VCaP (cell line): ENCODE results near the gene ARID5A.

ENCODE experiments used
- H3K27ac ChIP-seq: fragments of 450-650 bp; 2 replicates; pipeline ENCODE4 v1.5.1; 2017
- TF ChIP-seq, protein P1 (sequence below): fragments of 450-650 bp; conservative IDR thresholded peaks from 2 replicates; pipeline ENCODE4 v1.5.1; 2017; ENCODE audit warnings: mild to moderate bottlenecking, moderate library complexity

ARID5A gene

DNA sequence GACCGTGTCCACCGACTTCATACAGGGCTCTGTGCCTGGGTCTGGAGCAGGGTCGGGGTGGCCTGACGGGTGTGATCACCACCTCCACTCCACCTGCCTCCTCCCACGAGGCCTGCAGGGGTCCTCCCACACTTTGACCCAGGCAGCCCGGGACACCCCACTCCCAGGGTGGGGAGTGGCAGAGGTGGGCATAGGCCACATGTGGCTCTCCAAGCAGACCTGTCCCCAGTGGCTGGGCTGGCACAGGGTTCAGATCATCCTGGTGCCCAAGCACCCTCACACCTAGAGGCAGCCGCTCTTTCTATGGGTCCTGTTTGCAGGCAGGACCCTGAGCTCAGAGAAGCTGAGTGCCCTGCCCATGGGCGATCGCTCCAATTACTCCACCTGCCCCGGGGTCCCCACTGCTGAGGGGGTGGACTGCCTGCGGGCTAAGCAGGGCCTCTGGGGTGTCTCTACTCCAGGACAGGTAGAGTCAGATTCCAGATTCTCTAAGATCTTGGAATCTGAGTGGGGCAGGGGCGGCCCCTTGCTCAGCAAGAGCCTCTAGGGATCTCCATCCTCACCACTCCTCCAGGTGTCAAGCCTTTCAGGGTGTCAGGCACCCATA lies 32.8 kb upstream of the ARID5A start:
- peak overlapping the region; percentile 89 for H3K27ac ChIP-seq

DNA sequence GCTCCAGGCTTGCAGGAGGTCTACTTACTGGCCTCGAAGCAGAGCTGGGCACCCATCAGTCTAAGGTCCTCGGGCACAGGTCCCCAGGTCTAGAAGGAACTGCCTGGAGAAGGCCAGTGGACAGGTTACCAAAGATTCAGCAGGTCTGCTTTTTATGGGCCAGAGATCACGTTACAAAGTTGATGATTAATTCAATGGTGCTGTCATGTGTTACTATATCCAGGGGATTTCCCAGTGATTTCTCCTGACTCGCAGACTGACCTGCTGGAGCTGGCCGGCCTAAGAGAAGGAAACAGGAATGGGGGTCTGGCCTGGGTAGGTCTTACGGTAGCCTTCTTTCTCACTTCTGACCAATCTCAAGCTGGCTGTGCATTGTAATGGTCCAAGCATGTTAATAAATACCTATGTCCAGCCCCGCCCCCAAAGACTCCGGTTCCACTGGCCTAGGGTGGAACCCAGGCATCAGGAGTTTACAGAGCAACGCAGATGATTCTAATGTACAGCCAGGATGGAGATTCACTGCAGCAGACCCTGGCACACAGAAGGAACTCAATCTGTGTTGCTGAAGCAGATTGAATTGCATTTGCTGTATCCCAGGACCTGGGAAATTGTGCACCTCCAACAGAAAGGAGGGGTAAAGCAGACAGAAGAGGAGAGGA lies 31.2 kb upstream of the ARID5A start, which contains the start of gene NEURL3:
Gene NEURL3 (minus strand): TSS at position 127 of the 659 bp plus-strand sequence. CDS start 71 bp downstream, at position 56.
- TF ChIP-seq, protein P1, sequence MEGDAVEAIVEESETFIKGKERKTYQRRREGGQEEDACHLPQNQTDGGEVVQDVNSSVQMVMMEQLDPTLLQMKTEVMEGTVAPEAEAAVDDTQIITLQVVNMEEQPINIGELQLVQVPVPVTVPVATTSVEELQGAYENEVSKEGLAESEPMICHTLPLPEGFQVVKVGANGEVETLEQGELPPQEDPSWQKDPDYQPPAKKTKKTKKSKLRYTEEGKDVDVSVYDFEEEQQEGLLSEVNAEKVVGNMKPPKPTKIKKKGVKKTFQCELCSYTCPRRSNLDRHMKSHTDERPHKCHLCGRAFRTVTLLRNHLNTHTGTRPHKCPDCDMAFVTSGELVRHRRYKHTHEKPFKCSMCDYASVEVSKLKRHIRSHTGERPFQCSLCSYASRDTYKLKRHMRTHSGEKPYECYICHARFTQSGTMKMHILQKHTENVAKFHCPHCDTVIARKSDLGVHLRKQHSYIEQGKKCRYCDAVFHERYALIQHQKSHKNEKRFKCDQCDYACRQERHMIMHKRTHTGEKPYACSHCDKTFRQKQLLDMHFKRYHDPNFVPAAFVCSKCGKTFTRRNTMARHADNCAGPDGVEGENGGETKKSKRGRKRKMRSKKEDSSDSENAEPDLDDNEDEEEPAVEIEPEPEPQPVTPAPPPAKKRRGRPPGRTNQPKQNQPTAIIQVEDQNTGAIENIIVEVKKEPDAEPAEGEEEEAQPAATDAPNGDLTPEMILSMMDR = no peak
- H3K27ac ChIP-seq = peak within 1 kb of the TSS; percentile 89

More for the DNA sequence above, 32.8 kb upstream of the ARID5A start:
- TF ChIP-seq, protein P1 = no peak

DNA sequence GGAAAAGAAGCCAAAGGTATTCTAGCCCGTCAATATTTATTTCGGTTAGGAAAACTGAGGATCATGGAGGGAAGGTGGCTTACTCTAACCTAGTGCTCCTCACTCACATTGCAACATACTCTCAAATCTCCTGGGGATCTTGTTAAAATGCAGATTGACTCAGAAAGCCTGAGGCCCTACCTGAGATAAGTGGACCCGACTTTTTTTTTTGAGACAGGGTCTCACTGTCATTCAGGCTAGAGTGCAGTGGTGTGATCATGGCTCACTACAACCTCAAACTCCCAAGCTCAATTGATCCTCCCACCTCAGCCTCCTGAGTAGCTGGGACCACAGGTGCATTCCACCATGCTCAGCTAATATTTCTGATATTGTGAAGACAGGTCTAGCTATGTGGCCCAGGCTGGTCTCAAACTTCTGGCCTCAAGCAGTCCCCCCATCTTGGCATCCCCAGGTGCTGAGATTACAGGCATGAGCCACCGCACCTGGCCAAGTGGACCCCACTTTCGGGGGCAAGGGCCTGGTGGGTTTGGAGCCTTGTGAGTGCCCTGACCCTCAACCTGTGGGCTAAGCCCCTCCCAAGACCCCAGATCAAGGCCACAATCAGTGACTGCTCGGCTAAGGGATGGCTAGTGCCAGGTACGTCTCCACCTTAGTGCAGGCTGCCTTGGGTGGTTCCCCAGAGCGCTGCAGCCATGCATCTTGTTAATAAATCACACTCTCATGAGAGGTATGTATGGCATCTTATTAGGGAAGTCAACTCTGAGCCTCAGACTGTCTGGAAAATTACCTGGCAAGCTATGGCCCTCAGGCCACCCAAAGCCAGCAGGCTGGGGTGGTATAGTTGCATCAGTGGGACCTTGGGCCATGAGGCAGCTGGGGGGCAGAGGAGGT lies 30.3 kb upstream of the ARID5A start:
- TF ChIP-seq, protein P1 = no peak
- peak overlapping the region; percentile 89 for H3K27ac ChIP-seq

DNA sequence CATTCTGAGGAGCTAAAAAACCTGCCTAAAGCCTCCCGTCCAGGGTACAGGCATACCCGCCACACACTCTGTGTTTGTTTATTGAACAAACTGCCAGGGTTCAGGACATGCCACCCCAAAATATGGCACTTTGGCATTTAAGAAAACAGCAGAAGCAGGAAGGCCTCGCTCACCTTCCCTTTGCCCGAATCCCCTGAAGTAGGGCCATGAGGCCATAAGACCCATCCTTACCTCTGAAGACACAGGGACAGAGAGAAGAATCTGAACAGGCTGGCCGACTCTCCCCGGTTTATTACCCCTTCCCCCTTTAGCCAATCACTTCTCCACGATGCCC lies 29.7 kb upstream of the ARID5A start:
- peak overlapping the region; percentile 89 for H3K27ac ChIP-seq
- TF ChIP-seq, protein P1 = no peak

DNA sequence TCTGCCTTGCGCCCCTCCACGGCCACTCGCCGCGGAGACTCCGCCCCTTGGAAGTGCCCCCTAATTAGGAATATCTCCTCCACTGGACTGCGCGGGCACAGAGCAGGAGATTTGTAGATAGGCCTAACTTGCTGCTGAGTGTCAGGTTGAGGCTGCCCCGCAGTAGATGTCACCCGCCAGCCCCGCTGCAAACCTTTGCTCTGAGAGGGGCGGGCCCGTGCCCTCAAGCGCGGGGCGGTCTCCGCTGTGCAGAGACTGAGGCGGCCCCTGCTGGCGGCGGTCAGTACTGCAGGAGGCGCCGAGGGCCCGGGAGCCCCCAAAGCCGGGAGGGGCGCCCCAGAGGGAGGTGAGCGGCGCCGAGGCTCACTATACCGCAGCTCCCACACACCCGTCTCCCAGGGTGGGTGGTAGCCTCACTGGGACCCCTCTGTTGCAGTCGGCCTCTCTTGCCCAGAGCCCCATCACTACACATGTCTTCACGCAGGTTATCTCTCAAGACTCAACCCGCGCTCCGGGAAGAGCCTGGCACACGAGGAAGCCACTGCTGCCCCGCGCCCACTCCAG lies 28.5 kb upstream of the ARID5A start:
- TF ChIP-seq, protein P1 = peak; percentile 96
- peak overlapping the region; percentile 89; the same call in 1 of the 2 replicates for H3K27ac ChIP-seq

DNA sequence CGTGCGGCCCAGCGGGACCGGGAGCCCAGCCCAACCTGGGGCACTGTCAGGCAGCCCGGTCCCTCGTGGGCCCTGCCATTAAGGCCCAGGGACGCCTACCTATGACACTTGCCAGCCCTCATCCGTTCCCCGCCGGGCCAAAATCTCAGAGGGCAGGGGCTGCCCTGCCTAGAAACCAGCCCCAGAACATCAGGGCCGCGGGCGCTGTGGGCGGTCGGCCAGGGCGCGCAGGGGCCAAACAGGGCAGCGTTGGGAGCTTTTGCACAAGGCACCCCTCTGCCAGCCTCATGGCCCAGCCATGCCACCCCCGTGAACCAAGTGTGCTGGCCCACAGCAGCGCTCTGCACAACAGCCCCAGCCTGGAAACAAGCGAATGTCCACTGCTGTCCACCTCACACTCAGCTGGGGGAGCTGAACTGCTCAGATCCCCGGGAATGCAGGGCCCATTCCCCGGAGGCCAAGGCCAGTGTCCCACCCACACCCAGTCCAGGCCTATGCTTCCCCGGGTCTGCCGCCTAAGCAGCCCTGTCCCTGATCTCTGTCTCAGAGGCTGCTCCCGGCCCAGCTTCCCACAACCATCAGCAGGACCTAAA lies 27.9 kb upstream of the ARID5A start:
- H3K27ac ChIP-seq = peak overlapping the region; percentile 89; the same call in 1 of the 2 replicates
- TF ChIP-seq, protein P1 = no peak
